ENCODE results near the gene ARHGAP8.

Gene ARHGAP8

DNA sequence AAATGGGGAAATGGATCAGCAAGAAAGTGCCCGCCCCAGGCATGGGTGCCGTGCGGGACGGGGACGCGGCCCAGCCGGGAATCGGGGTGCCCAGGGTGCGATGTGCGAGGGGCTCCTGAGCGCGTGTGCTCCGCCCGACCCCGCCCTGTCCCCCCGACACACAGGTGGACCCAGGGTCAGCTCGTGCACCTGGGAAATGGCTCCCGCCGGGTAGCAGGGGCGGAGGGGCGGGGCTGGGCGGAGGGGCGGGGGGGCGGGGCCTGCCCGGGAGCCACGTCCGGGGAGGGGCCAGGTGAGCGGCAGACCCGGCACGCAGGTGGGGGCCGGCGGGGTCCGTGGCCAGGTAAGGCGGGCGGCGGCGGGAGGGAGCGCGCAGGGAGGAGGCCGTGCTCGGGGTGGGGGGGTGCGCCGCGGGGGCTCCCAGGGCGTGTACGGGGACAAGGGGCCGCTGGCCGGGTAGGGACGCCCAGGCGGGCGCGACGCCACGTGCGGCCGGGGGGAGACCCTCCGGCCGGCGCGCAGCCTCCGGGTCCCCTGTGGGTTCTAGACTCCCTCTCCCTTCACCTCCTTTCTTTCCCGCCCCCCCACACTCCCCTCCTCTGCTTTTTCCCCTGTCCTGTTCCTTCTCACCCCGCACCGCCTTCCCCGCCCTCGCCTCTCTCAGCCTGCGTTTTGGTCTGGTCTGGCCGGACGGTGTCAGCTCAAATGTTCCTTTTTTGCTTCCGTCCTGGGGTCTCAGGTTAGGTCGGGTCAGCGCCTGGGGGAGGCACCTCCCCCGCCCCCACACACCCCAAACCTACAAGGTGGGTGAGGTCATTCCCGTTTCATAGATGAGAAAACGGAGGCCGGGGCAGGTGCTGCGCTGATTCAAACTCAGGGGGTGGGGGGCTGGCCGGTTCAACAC, at the start of gene ARHGAP8:
TSS of gene ARHGAP8 (plus strand) at position 291 of the 904 bp plus-strand sequence. CDS start 33,953 bp downstream, outside the sequence.
- no peak within 1 kb of the TSS for H3K4me3 ChIP-seq (replicated peaks; ENCODE audit: low read depth, low read length)
- no peak for DNase-seq (ENCODE audit: extremely low read depth, low read depth)
- TF ChIP-seq, protein P1, sequence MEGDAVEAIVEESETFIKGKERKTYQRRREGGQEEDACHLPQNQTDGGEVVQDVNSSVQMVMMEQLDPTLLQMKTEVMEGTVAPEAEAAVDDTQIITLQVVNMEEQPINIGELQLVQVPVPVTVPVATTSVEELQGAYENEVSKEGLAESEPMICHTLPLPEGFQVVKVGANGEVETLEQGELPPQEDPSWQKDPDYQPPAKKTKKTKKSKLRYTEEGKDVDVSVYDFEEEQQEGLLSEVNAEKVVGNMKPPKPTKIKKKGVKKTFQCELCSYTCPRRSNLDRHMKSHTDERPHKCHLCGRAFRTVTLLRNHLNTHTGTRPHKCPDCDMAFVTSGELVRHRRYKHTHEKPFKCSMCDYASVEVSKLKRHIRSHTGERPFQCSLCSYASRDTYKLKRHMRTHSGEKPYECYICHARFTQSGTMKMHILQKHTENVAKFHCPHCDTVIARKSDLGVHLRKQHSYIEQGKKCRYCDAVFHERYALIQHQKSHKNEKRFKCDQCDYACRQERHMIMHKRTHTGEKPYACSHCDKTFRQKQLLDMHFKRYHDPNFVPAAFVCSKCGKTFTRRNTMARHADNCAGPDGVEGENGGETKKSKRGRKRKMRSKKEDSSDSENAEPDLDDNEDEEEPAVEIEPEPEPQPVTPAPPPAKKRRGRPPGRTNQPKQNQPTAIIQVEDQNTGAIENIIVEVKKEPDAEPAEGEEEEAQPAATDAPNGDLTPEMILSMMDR (IDR thresholded peaks at IDR 0.05; ENCODE audit: low read depth, low read length, missing control alignments), result no peak

DNA sequence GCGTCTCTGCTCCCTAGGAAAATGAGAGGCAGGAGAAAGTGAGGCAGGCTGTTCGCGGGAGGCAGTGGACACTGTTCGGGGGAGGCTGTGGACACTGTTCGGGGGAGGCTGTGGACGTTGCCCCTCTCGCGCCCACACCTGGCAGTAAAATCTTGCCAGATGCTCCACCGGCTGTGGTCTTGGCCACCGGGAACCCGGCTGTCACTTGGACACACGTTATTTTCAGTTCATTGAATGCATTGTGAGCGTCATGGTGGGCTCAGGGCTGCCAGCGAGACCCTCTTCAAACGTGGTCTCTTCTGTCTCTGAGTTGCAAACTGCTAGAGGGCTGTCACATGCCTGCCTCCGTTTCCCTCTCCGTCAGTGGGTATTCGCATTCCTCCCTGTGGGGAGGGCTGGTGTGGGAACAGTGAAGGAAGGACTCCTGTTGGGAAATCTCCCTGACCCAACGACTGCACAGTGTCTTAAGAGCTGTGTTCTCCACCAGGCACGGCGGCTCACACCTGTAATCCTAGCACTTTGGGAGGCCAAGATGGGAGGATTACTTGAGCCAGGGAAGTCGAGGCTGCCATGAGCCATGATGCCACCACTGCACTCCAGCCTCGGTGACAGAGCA, 49.0 kb upstream of the ARHGAP8 start:
- H3K4me3 ChIP-seq (replicated peaks; ENCODE audit: low read depth, low read length), result peak overlapping the region; percentile 72
- no peak for DNase-seq (ENCODE audit: extremely low read depth, low read depth)
- TF ChIP-seq, protein P1 (IDR thresholded peaks at IDR 0.05; ENCODE audit: low read depth, low read length, missing control alignments), result no peak

DNA sequence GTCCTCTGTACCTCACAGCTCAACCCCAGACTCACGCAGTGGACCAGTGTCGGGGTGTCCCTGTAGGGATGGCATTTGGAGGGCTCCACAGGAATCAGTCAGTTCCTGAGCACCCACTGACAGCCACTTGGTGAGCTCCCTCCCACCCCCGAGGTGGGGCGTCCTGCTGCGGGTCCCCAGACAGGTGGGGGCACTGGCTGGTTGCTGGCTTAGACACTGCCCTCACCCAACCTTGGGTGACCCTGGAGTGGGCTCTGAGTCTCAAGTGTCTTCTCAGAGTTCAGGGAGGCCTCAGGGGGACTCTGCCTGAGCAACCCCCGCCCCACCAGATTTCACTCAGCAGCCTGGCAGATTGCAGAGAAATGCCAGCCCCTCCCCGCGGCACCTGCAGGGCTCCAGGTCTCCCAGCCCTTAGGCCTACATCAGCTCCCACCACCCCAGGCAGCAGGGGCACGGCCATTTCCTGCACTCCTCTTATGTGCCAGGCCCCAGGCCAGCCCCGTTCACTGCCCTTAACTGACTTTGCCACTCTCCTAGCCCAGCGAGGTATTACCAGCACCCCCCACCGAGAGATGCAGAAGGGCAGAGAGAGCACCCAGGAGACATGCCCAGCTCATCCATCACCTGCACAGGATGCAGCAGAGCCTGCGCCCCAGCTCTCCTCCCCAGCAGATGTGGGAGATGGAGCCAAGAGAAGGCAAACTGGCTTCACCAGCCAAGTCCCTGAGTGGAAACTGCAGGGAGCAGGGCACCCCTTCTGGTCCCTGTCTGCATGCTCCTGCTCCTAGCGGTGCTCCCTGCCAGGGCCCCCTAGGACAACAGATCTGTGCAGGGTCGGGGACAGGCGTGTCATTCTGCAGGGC, 48.0 kb upstream of the ARHGAP8 start:
- H3K4me3 ChIP-seq (replicated peaks; ENCODE audit: low read depth, low read length), result no peak overlapping the region
- TF ChIP-seq, protein P1 (IDR thresholded peaks at IDR 0.05; ENCODE audit: low read depth, low read length, missing control alignments), result no peak
- no peak for DNase-seq (ENCODE audit: extremely low read depth, low read depth)

DNA sequence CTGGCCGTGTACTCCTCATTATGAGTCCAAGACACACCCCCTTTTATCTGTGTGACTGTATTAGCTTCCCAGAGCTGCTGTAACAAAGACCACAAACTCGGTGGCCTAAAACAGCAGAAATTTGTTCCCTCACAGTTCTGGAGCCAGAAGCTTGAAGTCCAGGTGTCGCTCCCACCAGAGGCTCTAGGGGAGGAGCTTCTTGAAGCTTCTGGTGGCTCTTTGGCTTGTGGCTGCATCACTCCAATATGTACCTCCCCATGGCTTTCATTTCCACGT, 47.4 kb upstream of the ARHGAP8 start:
- TF ChIP-seq, protein P1 (IDR thresholded peaks at IDR 0.05; ENCODE audit: low read depth, low read length, missing control alignments), result no peak
- no peak for DNase-seq (ENCODE audit: extremely low read depth, low read depth)
- no peak overlapping the region for H3K4me3 ChIP-seq (replicated peaks; ENCODE audit: low read depth, low read length)

DNA sequence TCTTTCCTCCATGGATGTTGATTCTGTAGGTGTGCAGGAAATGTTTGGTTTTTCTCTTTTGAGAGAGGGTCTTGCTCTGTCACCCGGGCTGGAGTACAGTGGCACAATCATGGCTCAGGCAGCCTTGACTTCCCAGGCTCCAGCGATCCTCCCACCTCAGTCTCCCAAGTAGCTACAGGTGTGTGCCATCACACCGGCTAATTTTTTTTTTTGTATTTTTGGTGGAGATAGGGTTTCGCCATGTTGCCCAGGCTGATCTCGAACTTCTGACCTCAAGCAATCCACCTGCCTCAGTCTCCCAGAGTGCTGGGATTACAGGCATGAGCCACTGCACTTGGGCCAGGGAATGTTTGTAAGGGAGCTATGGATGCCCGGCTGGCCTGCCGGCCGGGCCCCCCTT, 45.9 kb upstream of the ARHGAP8 start:
- TF ChIP-seq, protein P1 (IDR thresholded peaks at IDR 0.05; ENCODE audit: low read depth, low read length, missing control alignments), result no peak
- H3K4me3 ChIP-seq (replicated peaks; ENCODE audit: low read depth, low read length), result no peak overlapping the region
- DNase-seq (ENCODE audit: extremely low read depth, low read depth), result no peak

DNA sequence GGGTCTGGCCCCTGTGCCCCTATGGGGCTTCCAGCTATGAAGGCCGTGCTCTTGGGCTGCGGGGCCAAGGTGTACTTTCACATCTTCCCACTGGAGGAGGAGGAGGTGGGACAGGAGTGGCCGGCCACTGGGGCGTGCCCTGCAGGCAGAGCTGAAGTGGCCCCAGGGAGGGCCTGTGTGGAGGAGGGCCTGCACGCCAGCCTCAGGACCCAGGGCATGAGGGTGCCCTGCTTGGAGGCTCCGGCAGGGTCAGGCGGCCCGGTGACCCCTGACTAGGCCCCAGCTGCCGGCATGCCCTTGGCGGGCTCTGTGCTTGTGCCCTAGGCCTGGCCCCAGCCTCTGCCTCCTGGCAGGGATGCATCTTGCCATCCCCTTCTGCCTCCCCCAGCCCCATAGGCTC, 45.2 kb upstream of the ARHGAP8 start:
- TF ChIP-seq, protein P1 (IDR thresholded peaks at IDR 0.05; ENCODE audit: low read depth, low read length, missing control alignments), result no peak
- no peak overlapping the region for H3K4me3 ChIP-seq (replicated peaks; ENCODE audit: low read depth, low read length)
- DNase-seq (ENCODE audit: extremely low read depth, low read depth), result no peak

Measured in HFF-Myc (cell line).